DND-41 (cell line): ENCODE results near the gene APC2.

Experiments used
- ATAC-seq: fragments of 200-7000 bp; cut with Tn5 transposase; 3 replicates; pipeline ENCODE4 v1.9.1; 2021; ENCODE audit warnings: low read depth; ENCODE audit not compliant: insufficient read depth
- DNase-seq: peaks from one replicate; pipeline ENCODE4 v3.0.0-alpha.2; 2020
- H2AFZ ChIP-seq: 2 replicates; pipeline ENCODE4 v1.6.0; 2012; ENCODE audit warnings: low read depth, low read length
- H3K27ac ChIP-seq: 2 replicates; pipeline ENCODE4 v1.5.1; 2012; ENCODE audit warnings: low read length, inconsistent platforms
- H3K27me3 ChIP-seq: fragments of 200-600 bp; sonication (generic); 2 replicates; pipeline ENCODE4 v1.6.0; 2012; ENCODE audit warnings: low read length, mild to moderate bottlenecking, inconsistent platforms; ENCODE audit not compliant: insufficient read depth, poor library complexity
- H3K36me3 ChIP-seq: 2 replicates; pipeline ENCODE4 v1.5.1; 2012; ENCODE audit warnings: low read length, inconsistent platforms; ENCODE audit not compliant: insufficient read depth
- H3K4me1 ChIP-seq: 2 replicates; pipeline ENCODE4 v1.5.1; 2012; ENCODE audit warnings: mild to moderate bottlenecking, low read length; ENCODE audit not compliant: insufficient read depth
- H3K4me2 ChIP-seq: 2 replicates; pipeline ENCODE4 v1.6.0; 2012; ENCODE audit warnings: mild to moderate bottlenecking, moderate library complexity, low read length, inconsistent platforms; ENCODE audit not compliant: insufficient read depth
- H3K4me3 ChIP-seq, 2 experiments: fragments of 200-600 bp in 1 of 2; shearing (Covaris generic) in 1 of 2; 2 replicates each; pipeline ENCODE4 v1.5.1; 2012 to 2016; ENCODE audit warnings: inconsistent platforms in 2 of 2, low read length in 2 of 2, mild to moderate bottlenecking in 2 of 2, low read depth in 1 of 2, moderate library complexity in 1 of 2
- H3K79me2 ChIP-seq: 2 replicates; pipeline ENCODE4 v1.6.0; 2012; ENCODE audit warnings: low read length, inconsistent platforms; ENCODE audit not compliant: insufficient read depth
- H3K9ac ChIP-seq: 2 replicates; pipeline ENCODE4 v1.6.0; 2012; ENCODE audit warnings: low read depth, mild to moderate bottlenecking, inconsistent platforms, low read length, moderate library complexity
- H3K9me3 ChIP-seq: 2 replicates; pipeline ENCODE4 v1.5.1; 2012; ENCODE audit warnings: low read length, moderate library complexity, mild to moderate bottlenecking, inconsistent platforms; ENCODE audit not compliant: insufficient read depth, severe bottlenecking
- H4K20me1 ChIP-seq: 2 replicates; pipeline ENCODE4 v1.6.0; 2012; ENCODE audit warnings: low read length; ENCODE audit not compliant: insufficient read depth
- CTCF ChIP-seq: IDR thresholded peaks from 2 replicates; pipeline ENCODE4 v1.5.1; 2012; ENCODE audit warnings: borderline replicate concordance, low read length, moderate library complexity, mild to moderate bottlenecking; ENCODE audit not compliant: poor library complexity, severe bottlenecking; ENCODE audit errors: extremely low read depth
- EZH2 ChIP-seq: IDR thresholded peaks from 3 replicates; pipeline ENCODE4 v1.6.1; 2012; ENCODE audit warnings: borderline replicate concordance, low read depth, mild to moderate bottlenecking, moderate library complexity, low read length, inconsistent platforms; ENCODE audit not compliant: severe bottlenecking

The APC2 gene

GRCh38 chr19:1502433-1503088 lies 52.6 kb downstream of the APC2 start:
- Histone ChIP-seq H3K4me1 (0 out of 2 replicates have a peak, but pooled peaks cover 3% of the 10 kb centered on the region), H2AFZ (no peak overlapping the region), H3K79me2 (no peaks in the 10 kb centered on the region), H3K9me3 (no peaks in the 10 kb centered on the region), H3K27ac (no peak overlapping the region), H3K4me3 (no peak overlapping the region), H3K9ac (no peak overlapping the region), H3K36me3 (no peaks in the 10 kb centered on the region), H3K4me2 (no peak overlapping the region), H3K27me3 (no peaks in the 10 kb centered on the region), H4K20me1 (no peaks in the 10 kb centered on the region)
- DNase-seq (no peak), ATAC-seq (no peak)
- no peak for TF ChIP-seq EZH2
- TF ChIP-seq CTCF, result no peak

DNA sequence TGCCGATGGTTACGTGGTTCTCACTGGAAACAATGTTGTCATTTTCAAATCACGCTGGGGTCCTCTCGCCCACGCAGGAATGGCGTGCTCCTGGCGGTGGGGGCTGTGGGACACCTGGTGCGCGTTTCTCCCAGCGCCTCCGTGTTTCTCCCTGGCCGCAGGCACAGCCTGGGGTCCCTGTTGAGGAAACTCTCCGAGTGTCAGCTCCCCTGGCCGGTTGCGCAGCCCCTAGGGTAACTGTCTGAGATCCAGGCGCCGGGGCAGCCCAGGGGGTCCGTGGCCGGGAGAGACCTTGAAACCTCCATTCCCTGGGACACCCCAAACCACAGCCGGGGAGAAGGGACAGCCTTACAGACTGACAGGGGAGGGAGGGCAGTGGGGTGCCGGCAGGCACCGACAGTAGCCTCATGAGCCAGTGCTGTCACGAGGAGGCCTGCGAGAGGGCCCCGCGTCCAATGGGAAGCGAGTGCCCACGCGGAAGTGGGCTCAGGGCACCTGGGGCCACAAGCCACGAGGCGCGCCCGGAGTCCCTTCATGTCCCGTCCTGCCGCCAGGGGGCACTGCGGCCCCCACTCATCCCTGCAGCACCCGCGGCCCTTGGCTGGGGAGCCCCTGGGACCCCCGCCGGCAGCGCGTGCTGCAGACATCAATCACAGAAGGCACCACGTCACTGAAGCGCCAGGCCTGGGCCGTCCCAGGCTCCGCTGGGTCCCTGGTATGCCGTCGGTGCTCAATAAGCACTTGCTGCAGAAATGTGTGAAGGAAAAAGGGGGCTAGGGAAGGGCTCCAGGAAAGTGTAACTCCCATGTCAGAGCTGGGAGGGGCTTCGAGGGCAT lies 53.4 kb downstream of the APC2 start:
- DNase-seq, result peak; percentile 70
- Histone ChIP-seq H4K20me1 (no peaks in the 10 kb centered on the region), H3K9ac (no peak overlapping the region), H3K4me3 (no peak overlapping the region), H3K9me3 (no peaks in the 10 kb centered on the region), H2AFZ (no peak overlapping the region), H3K27me3 (no peaks in the 10 kb centered on the region), H3K36me3 (no peaks in the 10 kb centered on the region), H3K4me1 (0 out of 2 replicates have a peak, but pooled peaks cover 3% of the 10 kb centered on the region), H3K4me2 (no peak overlapping the region), H3K79me2 (no peaks in the 10 kb centered on the region), H3K27ac (no peak overlapping the region)
- TF ChIP-seq EZH2 (no peak), CTCF (peak; percentile 80)
- ATAC-seq, result peak; percentile 53

GRCh38 chr19:1503925-1504773 lies 54.2 kb downstream of the APC2 start:
- Histone ChIP-seq H3K4me2 (no peak overlapping the region), H2AFZ (no peak overlapping the region), H3K4me3 (no peak overlapping the region), H3K36me3 (no peaks in the 10 kb centered on the region), H3K4me1 (0 out of 2 replicates have a peak, but pooled peaks cover 3% of the 10 kb centered on the region), H3K9me3 (no peaks in the 10 kb centered on the region), H3K27me3 (no peaks in the 10 kb centered on the region), H3K9ac (no peak overlapping the region), H4K20me1 (no peaks in the 10 kb centered on the region), H3K27ac (no peak overlapping the region), H3K79me2 (no peaks in the 10 kb centered on the region)
- TF ChIP-seq EZH2 (no peak), CTCF (no peak)
- DNase-seq, result no peak
- ATAC-seq, result no peak
